ENCODE data around the gene MGAT5B.

The MGAT5B gene

DNA sequence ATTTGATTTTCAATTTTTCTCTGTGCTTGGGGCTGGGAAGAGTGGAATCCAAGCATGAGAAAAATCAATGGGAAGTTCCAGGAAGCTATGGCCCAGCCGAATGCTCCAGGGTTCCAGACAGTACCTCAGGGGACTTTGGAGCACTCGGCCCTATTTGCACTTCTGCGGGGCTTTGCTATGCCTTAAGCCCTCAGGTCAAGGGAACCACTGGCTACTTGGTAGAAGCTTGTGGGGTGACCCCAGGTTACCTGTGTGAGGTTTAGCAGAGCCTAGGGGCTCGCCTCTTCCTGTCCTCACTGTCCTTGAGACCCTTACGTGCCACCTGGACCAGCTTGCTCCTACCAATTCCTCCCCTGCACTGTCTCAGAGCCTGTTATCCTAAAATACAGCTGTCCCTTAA, 121.3 kb downstream of the MGAT5B start:
- Histone ChIP-seq H3K4me1 (ENCODE audit: control insufficient read depth, insufficient read depth, low read length) (peaks cover 2% of the 10 kb centered on the region; the same call in 1 of the 2 replicates), H3K4me3 (ENCODE audit: low read length) (no peak overlapping the region), H3K27ac (ENCODE audit: low read length) (no peak overlapping the region), H3K36me3 (ENCODE audit: control insufficient read depth, insufficient read depth, low read length) (no peaks in the 10 kb centered on the region), H3K27me3 (ENCODE audit: control insufficient read depth, insufficient read depth, low read length) (no peaks in the 10 kb centered on the region), H3K9me3 (ENCODE audit: control insufficient read depth, insufficient read depth, low read length) (no peaks in the 10 kb centered on the region)
- no CpG with 5 or more reads among the region's 5 CpGs for WGBS (ENCODE audit: insufficient coverage, insufficient read length)
- DNase-seq (ENCODE audit: low read depth, low spot score), result no peak

DNA sequence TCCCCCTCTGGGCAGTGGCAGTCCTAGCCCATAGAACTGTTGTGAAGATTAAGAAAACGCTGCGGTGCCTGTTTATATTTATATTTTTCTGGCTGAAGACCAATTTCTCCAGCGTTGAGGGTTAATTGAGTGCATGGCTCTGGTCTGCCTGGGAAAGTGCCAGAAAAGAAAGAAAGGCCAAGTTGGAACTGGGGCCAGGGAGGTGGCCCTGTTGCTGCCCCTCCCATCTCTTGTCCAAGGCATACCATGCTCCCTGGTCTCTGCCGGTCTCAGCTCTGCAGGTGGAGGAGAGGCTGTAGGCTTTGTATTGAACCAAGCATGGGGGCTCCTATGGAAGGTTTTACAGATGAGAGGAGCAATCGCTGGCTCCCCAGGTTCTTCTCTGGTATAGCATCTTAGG, 124.7 kb downstream of the MGAT5B start:
- Histone ChIP-seq H3K4me1 (ENCODE audit: control insufficient read depth, insufficient read depth, low read length) (peaks cover 9% of the 10 kb centered on the region), H3K36me3 (ENCODE audit: control insufficient read depth, insufficient read depth, low read length) (no peaks in the 10 kb centered on the region), H3K27me3 (ENCODE audit: control insufficient read depth, insufficient read depth, low read length) (no peaks in the 10 kb centered on the region), H3K27ac (ENCODE audit: low read length) (no peak overlapping the region), H3K9me3 (ENCODE audit: control insufficient read depth, insufficient read depth, low read length) (no peaks in the 10 kb centered on the region), H3K4me3 (ENCODE audit: low read length) (no peak overlapping the region)
- no peak for DNase-seq (ENCODE audit: low read depth, low spot score)
- WGBS (ENCODE audit: insufficient coverage, insufficient read length), result no CpG with 5 or more reads among the region's 5 CpGs

GRCh38 chr17:76993651-76994050, 125.4 kb downstream of the MGAT5B start:
- no peak overlapping the region for H3K4me3 ChIP-seq (ENCODE audit: low read length)
- H3K4me1 ChIP-seq (ENCODE audit: control insufficient read depth, insufficient read depth, low read length), result peaks cover 9% of the 10 kb centered on the region
- H3K9me3 ChIP-seq (ENCODE audit: control insufficient read depth, insufficient read depth, low read length), result no peaks in the 10 kb centered on the region
- DNase-seq (ENCODE audit: low read depth, low spot score), result no peak
- no peaks in the 10 kb centered on the region for H3K36me3 ChIP-seq (ENCODE audit: control insufficient read depth, insufficient read depth, low read length)
- no CpG with 5 or more reads among the region's 5 CpGs for WGBS (ENCODE audit: insufficient coverage, insufficient read length)
- H3K27ac ChIP-seq (ENCODE audit: low read length), result no peak overlapping the region
- no peaks in the 10 kb centered on the region for H3K27me3 ChIP-seq (ENCODE audit: control insufficient read depth, insufficient read depth, low read length)

- Histone ChIP-seq H3K27ac (ENCODE audit: low read length) (no peak overlapping the region), H3K9me3 (ENCODE audit: control insufficient read depth, insufficient read depth, low read length) (no peaks in the 10 kb centered on the region), H3K27me3 (ENCODE audit: control insufficient read depth, insufficient read depth, low read length) (no peaks in the 10 kb centered on the region), H3K4me3 (ENCODE audit: low read length) (no peak overlapping the region), H3K4me1 (ENCODE audit: control insufficient read depth, insufficient read depth, low read length) (peaks cover 9% of the 10 kb centered on the region), H3K36me3 (ENCODE audit: control insufficient read depth, insufficient read depth, low read length) (no peaks in the 10 kb centered on the region)
- no CpG with 5 or more reads among the region's 6 CpGs for WGBS (ENCODE audit: insufficient coverage, insufficient read length)
- no peak for DNase-seq (ENCODE audit: low read depth, low spot score)
These were observed 126.0 kb downstream of the MGAT5B start for GRCh38 chr17:76994237-76994637.

DNA sequence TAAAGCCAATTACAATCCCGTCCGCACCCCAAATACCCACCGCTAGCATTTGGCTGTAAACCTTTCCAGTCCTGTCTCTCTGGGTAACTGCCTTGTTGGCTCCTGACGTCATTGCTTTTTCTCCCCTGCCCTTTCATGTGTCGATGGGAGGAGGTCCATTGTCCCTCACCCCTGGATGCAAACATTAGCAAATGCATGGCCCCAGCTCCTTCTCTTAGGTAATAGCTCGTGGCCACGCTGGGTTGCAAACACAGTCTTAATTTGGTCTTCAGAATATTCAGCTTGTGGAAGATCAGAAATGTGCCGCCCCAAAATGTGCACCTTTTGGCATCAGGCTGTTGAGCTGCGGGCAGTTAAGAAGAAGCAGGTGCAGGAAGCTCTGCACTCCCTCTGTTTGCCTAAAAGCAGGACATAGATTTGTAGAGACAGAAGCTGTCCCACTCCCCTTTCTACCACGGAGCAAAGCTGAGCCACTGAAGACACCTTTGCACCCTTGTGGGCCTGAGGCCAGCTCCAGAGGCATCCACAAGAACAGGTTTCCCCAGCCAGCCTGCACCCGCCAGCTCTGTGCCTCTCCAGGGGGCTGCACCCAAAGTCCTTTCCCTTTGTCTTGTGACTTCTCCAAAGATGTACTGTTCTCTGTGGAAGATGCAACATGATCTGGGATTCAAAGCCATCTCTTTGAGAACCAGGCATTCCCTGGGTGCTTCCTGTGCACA, 127.3 kb downstream of the MGAT5B start:
- H3K27me3 ChIP-seq (ENCODE audit: control insufficient read depth, insufficient read depth, low read length), result no peaks in the 10 kb centered on the region
- no peak for DNase-seq (ENCODE audit: low read depth, low spot score)
- H3K27ac ChIP-seq (ENCODE audit: low read length), result no peak overlapping the region
- H3K36me3 ChIP-seq (ENCODE audit: control insufficient read depth, insufficient read depth, low read length), result no peaks in the 10 kb centered on the region
- H3K4me1 ChIP-seq (ENCODE audit: control insufficient read depth, insufficient read depth, low read length), result peaks cover 9% of the 10 kb centered on the region
- no CpG with 5 or more reads among the region's 11 CpGs for WGBS (ENCODE audit: insufficient coverage, insufficient read length)
- no peaks in the 10 kb centered on the region for H3K9me3 ChIP-seq (ENCODE audit: control insufficient read depth, insufficient read depth, low read length)
- H3K4me3 ChIP-seq (ENCODE audit: low read length), result no peak overlapping the region

GRCh38 chr17:76996741-76997694, 128.8 kb downstream of the MGAT5B start:
- WGBS (ENCODE audit: insufficient coverage, insufficient read length), result no CpG with 5 or more reads among the region's 16 CpGs
- peaks cover 11% of the 10 kb centered on the region for H3K4me1 ChIP-seq (ENCODE audit: control insufficient read depth, insufficient read depth, low read length)
- no peaks in the 10 kb centered on the region for H3K9me3 ChIP-seq (ENCODE audit: control insufficient read depth, insufficient read depth, low read length)
- H3K27ac ChIP-seq (ENCODE audit: low read length), result no peak overlapping the region
- H3K36me3 ChIP-seq (ENCODE audit: control insufficient read depth, insufficient read depth, low read length), result no peaks in the 10 kb centered on the region
- no peaks in the 10 kb centered on the region for H3K27me3 ChIP-seq (ENCODE audit: control insufficient read depth, insufficient read depth, low read length)
- no peak overlapping the region for H3K4me3 ChIP-seq (ENCODE audit: low read length)
- DNase-seq (ENCODE audit: low read depth, low spot score), result no peak

GRCh38 chr17:76997981-76998531, 129.9 kb downstream of the MGAT5B start:
- H3K9me3 ChIP-seq (ENCODE audit: control insufficient read depth, insufficient read depth, low read length), result no peaks in the 10 kb centered on the region
- WGBS (ENCODE audit: insufficient coverage, insufficient read length), result no CpG with 5 or more reads among the region's 16 CpGs
- H3K36me3 ChIP-seq (ENCODE audit: control insufficient read depth, insufficient read depth, low read length), result no peaks in the 10 kb centered on the region
- no peaks in the 10 kb centered on the region for H3K27me3 ChIP-seq (ENCODE audit: control insufficient read depth, insufficient read depth, low read length)
- H3K27ac ChIP-seq (ENCODE audit: low read length), result no peak overlapping the region
- no peak overlapping the region for H3K4me3 ChIP-seq (ENCODE audit: low read length)
- H3K4me1 ChIP-seq (ENCODE audit: control insufficient read depth, insufficient read depth, low read length), result peaks cover 11% of the 10 kb centered on the region
- no peak for DNase-seq (ENCODE audit: low read depth, low spot score)

GRCh38 chr17:76998839-76999238, 130.6 kb downstream of the MGAT5B start:
- H3K4me1 ChIP-seq (ENCODE audit: control insufficient read depth, insufficient read depth, low read length), result peaks cover 11% of the 10 kb centered on the region
- no peak overlapping the region for H3K27ac ChIP-seq (ENCODE audit: low read length)
- H3K36me3 ChIP-seq (ENCODE audit: control insufficient read depth, insufficient read depth, low read length), result no peaks in the 10 kb centered on the region
- WGBS (ENCODE audit: insufficient coverage, insufficient read length), result no CpG with 5 or more reads among the region's 8 CpGs
- H3K4me3 ChIP-seq (ENCODE audit: low read length), result no peak overlapping the region
- no peaks in the 10 kb centered on the region for H3K27me3 ChIP-seq (ENCODE audit: control insufficient read depth, insufficient read depth, low read length)
- no peak for DNase-seq (ENCODE audit: low read depth, low spot score)
- H3K9me3 ChIP-seq (ENCODE audit: control insufficient read depth, insufficient read depth, low read length), result no peaks in the 10 kb centered on the region
